Large intestine (tissue), 3 donors: ENCODE measurements around the gene ADH4. TPM values are rescaled to one million over a fixed set of nuclear protein-coding genes. Genes with fewer than 3 reads are reported as not detected.

Experiments
- DNase-seq, 2 donors: peaks; one replicate each; pipeline versions ENCODE4 v3.0.0 to v3.0.0-alpha.2; 2013
- H3K27ac ChIP-seq: one replicate; pipeline ENCODE4 v1.5.1; 2013; ENCODE audit warnings: low read length
- H3K27me3 ChIP-seq: 2 replicates; pipeline ENCODE4 v1.6.1; 2013; ENCODE audit warnings: low read length; ENCODE audit not compliant: control insufficient read depth, insufficient read depth
- H3K36me3 ChIP-seq: 2 replicates; pipeline ENCODE4 v1.6.1; 2013; ENCODE audit warnings: low read length; ENCODE audit not compliant: control insufficient read depth, insufficient read depth
- H3K4me1 ChIP-seq: one replicate; pipeline ENCODE4 v1.6.1; 2013; ENCODE audit warnings: low read length; ENCODE audit not compliant: control insufficient read depth, insufficient read depth
- H3K4me3 ChIP-seq: one replicate; pipeline ENCODE4 v1.5.1; 2013; ENCODE audit warnings: low read length
- H3K9me3 ChIP-seq: one replicate; pipeline ENCODE4 v1.6.1; 2013; ENCODE audit warnings: mild to moderate bottlenecking, low read depth, low read length, moderate library complexity; ENCODE audit not compliant: control insufficient read depth
- WGBS: methylation state at CpG from one replicate; pipeline ENCODE4 v1.1.5; 2013; ENCODE audit warnings: low lambda C conversion rate; ENCODE audit not compliant: insufficient coverage; 5-methylcytosine and 5-hydroxymethylcytosine counted together
- polyA plus RNA-seq: library from polyadenylated mRNA; unstranded; fragments of 120-200 nt; gene quantifications from one replicate; pipeline ENCODE4 v1.2.1, GENCODE V29; 2013

ADH4 gene
- polyA plus RNA-seq, 1 donor: 14.4 TPM

DNA sequence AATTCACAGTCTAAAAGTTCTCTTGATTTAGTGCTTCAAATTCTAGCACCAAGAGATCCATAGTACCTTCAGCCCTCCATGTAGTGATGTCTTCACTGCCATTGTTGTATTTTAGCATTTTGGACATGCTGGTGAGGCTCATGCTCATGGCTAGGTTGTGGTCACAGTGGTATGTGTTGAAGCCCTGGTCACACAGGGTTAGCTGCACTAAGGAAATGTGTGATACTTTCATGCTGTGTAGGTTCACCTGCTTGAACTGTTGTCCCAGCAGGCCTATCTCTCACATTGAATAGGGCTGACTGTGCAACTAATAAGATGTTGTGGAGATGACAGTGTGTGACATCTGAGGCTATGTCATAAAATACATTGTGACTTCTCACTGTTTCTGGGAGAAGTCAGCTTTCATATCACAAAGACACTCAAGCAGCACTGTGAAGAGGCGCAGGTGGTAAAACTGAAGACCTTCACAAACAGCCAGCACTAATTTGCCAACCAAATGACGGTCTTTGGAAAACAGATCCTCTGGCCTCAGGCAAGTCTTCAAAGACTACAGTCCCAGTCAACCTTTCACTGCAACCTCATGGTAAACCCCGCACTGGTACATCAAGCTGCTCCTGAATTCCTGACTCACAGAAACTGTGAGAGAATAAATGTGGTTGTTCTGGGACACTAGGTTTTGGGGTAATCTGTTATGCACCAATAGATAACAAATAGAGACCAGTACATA lies 17.4 kb upstream of the ADH4 start:
- no peaks in the 10 kb centered on the region for H3K9me3 ChIP-seq
- no peaks in the 10 kb centered on the region for H3K36me3 ChIP-seq
- H3K27ac ChIP-seq: peak overlapping the region; percentile 41
- H3K4me1 ChIP-seq: peaks cover 11% of the 10 kb centered on the region
- DNase-seq: peak in 1 of 2 donors; percentile 70
- no peak overlapping the region for H3K4me3 ChIP-seq
- WGBS: no CpG with 5 or more reads among the region's 3 CpGs
- no peaks in the 10 kb centered on the region for H3K27me3 ChIP-seq

DNA sequence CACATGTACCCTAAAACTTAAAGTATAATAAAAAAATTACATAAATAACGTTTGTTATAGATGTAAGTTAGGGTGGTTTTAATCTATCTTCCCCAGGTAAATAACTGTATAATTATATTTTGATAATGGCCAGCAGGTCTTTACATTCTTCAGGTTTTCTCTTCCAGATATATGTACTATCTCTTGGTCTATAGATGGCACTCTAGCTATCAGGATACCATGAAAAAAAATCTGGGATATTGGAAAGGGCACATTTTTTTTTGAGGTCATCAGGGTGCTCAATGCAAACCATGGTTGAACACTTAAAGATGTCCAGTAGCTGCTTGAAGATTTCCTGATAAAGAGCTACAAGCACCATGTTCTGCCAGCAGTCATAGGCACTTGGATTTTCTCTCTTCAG lies 15.6 kb upstream of the ADH4 start:
- WGBS: 67% methylated on average over 1 of the region's 1 CpG
- no peaks in the 10 kb centered on the region for H3K9me3 ChIP-seq
- H3K4me3 ChIP-seq: no peak overlapping the region
- no peaks in the 10 kb centered on the region for H3K36me3 ChIP-seq
- H3K27ac ChIP-seq: no peak overlapping the region
- no peaks in the 10 kb centered on the region for H3K27me3 ChIP-seq
- DNase-seq: no peak
- H3K4me1 ChIP-seq: peaks cover 16% of the 10 kb centered on the region

DNA sequence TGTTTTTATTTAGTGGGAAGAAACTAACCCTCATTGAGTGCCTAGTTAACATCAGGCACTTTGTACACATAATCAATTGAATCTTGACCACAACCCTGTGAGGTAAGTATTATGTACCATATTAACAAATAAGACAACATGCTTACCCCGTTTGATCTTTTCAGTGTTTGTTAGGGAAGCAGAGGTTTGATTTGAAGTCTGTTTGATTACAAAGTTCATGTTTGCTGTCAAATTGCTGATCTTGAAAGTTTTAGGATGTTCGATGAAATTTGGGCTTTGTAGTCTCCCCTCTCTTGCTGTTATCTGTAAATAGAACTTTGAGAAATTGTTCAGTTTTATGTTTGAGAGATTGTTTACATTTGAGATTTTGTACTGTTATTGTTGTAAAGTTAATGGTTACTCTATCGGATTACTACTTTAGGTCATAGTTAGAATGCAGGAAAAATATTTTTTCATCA lies 13.4 kb upstream of the ADH4 start:
- Histone ChIP-seq H3K4me3 (no peak overlapping the region), H3K4me1 (peaks cover 16% of the 10 kb centered on the region), H3K27me3 (no peaks in the 10 kb centered on the region), H3K36me3 (no peaks in the 10 kb centered on the region), H3K9me3 (no peaks in the 10 kb centered on the region), H3K27ac (no peak overlapping the region)
- whole genome bisulfite sequencing: 11% methylated on average over 2 of the region's 3 CpGs
- DNase-seq: peak in 1 of 2 donors; percentile 46

DNA sequence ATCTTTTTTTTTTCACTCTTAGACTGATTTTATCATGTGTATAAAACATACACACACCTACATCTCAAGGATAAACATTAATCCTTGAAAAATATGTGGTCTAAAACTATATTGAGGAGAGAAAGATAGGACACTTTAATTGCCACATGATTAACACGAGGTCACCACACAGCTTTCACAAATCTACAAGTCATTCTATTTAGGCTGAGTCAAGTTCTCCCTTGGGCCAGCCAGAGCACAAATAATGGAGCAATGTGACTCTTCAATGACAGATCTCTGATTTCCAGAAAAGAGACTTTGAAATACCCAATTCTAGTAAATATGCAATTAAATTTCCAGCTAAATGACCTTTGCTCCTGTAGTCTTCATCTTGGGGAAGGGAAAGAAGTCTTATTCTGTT lies 12.9 kb upstream of the ADH4 start:
- Histone ChIP-seq H3K27ac (no peak overlapping the region), H3K36me3 (no peaks in the 10 kb centered on the region), H3K4me1 (peaks cover 16% of the 10 kb centered on the region), H3K9me3 (no peaks in the 10 kb centered on the region), H3K27me3 (no peaks in the 10 kb centered on the region), H3K4me3 (no peak overlapping the region)
- peak in 1 of 2 donors; percentile 38 for DNase-seq
- 0% methylated on average over 1 of the region's 1 CpG for WGBS

DNA sequence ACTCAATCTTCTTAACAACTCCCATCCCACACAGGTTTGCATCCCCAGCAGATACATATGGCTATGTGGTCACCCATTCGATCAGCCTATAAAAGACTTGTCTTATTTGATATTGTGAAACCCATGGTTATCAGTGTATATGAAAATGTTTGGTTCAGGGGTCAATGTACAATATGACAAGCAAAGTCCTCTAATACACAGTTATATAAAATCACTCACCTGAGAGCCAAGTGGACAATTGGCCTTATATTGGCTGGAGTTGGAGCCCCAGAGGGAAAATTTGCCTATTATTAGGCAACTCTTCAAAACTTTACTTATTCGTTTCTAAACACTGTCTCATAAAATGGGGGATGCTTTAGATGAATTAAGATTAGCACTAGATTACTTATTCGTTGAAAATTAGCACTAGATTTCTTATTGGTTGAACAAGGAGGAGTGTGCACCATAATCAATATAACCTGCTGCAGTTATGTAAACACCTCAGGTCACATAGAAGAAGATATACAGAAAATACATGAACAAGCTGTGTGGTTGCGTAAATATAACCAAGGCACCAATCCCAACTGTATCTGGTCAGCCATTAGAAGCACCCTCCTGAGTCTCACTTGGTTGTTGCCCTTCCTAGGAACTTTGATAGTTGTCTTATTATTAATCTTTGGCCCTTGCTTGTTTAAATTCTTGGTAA lies 10.7 kb upstream of the ADH4 start:
- Histone ChIP-seq H3K4me1 (peaks cover 12% of the 10 kb centered on the region), H3K36me3 (no peaks in the 10 kb centered on the region), H3K27ac (no peak overlapping the region), H3K27me3 (no peaks in the 10 kb centered on the region), H3K9me3 (no peaks in the 10 kb centered on the region), H3K4me3 (no peak overlapping the region)
- WGBS: 100% methylated on average over 1 of the region's 4 CpGs
- no peak for DNase-seq

DNA sequence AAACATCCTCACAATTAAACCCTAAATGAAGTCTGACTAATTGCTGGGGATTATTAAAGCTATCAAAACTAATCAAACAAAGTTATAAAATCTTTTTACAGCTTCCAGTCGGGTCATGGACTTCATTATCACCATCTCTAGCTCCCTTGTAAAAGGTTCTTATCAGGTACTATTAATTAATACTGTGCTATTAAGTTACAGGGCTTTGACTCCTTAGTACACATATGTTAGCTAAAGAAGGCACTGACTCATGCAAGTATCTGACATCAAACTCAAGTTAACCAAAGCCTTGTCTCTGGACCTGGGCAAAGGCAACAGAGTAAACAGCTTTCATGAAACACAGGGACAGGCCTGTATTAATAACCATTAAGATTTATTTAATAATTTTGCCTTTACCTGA lies 7.9 kb upstream of the ADH4 start:
- H3K27ac ChIP-seq: no peak overlapping the region
- no peaks in the 10 kb centered on the region for H3K36me3 ChIP-seq
- peaks cover 17% of the 10 kb centered on the region for H3K4me1 ChIP-seq
- DNase-seq: peak; percentile 32 to 65
- no peak overlapping the region for H3K4me3 ChIP-seq
- no peaks in the 10 kb centered on the region for H3K27me3 ChIP-seq
- no peaks in the 10 kb centered on the region for H3K9me3 ChIP-seq
- 0% methylated on average over 1 of the region's 1 CpG for WGBS

DNA sequence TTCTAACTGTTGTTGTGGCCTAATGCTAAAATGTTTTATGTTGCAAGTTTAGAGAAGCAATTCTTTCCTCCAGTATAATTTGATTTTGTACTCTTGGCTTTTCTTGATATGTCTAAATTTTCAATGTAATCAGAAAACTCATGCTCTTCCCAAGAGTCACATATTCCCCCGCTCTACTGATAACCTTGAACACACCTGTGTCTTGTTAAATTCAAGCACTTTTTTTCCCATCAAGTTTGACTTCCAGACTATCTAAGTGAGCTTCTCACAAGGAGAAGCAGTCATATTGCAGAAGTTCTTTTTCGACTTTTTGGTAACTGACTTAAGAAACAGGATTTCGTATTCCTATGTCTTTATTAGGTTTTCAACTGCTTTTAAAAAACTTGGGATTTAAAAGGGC lies 7.4 kb upstream of the ADH4 start:
- 83% methylated on average over 2 of the region's 3 CpGs for WGBS
- Histone ChIP-seq H3K27ac (no peak overlapping the region), H3K9me3 (no peaks in the 10 kb centered on the region), H3K4me1 (peaks cover 12% of the 10 kb centered on the region), H3K27me3 (no peaks in the 10 kb centered on the region), H3K36me3 (no peaks in the 10 kb centered on the region), H3K4me3 (no peak overlapping the region)
- DNase-seq: no peak

DNA sequence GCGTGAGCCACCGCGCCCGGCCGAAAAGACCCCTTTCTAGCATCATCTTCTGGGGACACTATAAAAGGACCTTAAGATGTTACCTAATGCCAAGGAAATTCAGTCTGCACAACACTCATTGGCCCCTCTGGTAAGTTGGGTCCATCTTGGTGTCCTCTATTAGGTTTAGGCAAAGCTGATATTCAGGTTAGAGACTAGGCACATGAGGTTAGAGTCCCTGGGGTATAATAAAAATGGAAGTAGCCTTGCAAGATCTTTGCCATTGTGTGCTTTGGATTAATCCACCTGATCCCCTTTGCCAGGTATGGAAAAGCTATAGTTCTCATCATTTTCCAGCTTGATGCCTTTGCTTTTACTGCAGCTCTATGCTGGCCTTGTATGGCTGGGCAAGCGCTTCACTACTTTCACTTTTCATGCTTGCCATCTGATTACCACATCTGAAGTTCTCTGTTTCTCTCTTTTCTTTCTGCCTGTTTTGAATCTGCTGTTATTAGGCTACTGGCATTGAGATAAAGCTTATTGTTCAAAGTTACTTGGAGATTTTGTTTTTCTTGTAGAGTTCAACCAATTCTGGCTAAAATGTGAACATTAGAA lies 5.4 kb upstream of the ADH4 start:
- DNase-seq: peak in 1 of 2 donors; percentile 57
- H3K9me3 ChIP-seq: no peaks in the 10 kb centered on the region
- H3K4me3 ChIP-seq: no peak overlapping the region
- no peaks in the 10 kb centered on the region for H3K36me3 ChIP-seq
- H3K27ac ChIP-seq: peak overlapping the region; percentile 19
- peaks cover 15% of the 10 kb centered on the region for H3K4me1 ChIP-seq
- 20% methylated on average over 1 of the region's 6 CpGs for WGBS
- H3K27me3 ChIP-seq: no peaks in the 10 kb centered on the region

DNA sequence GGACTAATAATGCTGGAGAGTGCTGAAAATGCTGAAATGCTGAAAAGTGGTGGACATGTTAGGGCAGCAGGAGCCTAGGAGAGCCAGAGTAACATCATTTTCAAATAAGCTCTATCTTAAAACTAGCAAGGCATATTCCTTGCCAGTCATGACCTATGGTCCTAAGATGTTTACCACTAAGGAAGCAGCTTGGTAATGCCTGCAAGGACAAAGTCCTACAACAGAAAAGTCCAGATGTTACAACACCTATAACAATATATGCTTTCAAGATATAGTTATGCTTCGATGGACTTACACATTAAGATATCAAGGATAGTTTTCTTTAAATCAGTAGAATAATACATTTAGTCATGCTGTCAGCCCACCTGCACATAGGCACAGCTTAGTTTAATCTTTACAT lies 4.5 kb upstream of the ADH4 start:
- no peak overlapping the region for H3K4me3 ChIP-seq
- H3K4me1 ChIP-seq: peaks cover 23% of the 10 kb centered on the region
- H3K36me3 ChIP-seq: no peaks in the 10 kb centered on the region
- WGBS: no CpG with 5 or more reads among the region's 1 CpG
- peak; percentile 70 to 89 for DNase-seq
- no peaks in the 10 kb centered on the region for H3K9me3 ChIP-seq
- H3K27ac ChIP-seq: peak overlapping the region; percentile 83
- no peaks in the 10 kb centered on the region for H3K27me3 ChIP-seq

DNA sequence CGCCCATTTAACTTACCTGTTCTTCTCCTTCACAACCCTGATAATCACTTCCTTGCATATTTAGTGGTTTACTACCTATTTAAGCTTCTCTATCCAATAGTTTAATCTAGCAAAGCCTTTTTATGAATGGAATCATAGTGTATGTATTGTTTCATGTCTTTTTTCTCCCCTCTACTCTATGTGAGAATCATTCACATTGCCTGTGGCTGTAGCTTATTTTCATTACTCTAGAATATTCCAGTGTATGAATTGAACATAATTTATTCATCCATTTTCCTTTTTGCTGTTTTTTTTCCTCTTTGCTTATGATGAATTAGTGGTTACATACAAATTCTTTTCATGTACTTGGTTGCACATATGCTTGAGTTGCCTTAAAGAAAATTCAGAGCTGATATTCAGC lies 490 bp upstream of the ADH4 start:
- no peaks in the 10 kb centered on the region for H3K9me3 ChIP-seq
- peak overlapping the region; percentile 64 for H3K27ac ChIP-seq
- peaks cover 23% of the 10 kb centered on the region for H3K4me1 ChIP-seq
- H3K36me3 ChIP-seq: no peaks in the 10 kb centered on the region
- WGBS: no CpG with 5 or more reads among the region's 1 CpG
- no peak overlapping the region for H3K4me3 ChIP-seq
- no peak for DNase-seq
- H3K27me3 ChIP-seq: no peaks in the 10 kb centered on the region
